Heart left ventricle (tissue), 16 donors: ENCODE measurements around the gene GAK. TPM values are rescaled to one million over a fixed set of nuclear protein-coding genes. Genes with fewer than 3 reads are reported as not detected.

ENCODE experiments used
- ATAC-seq, 4 donors: fragments of 200-7000 bp; cut with Tn5 transposase; one replicate each; pipeline ENCODE4 v1.9.1; 2020 to 2022; ENCODE audit warnings: moderate library complexity in 4 of 4, mild to moderate bottlenecking in 3 of 4, moderate number of reproducible peaks in 1 of 4
- DNase-seq, 5 donors: peaks; one replicate each; pipeline ENCODE4 v3.0.0-alpha.2; 2020
- H3K27ac ChIP-seq, 12 donors: fragments of 200-600 bp; sonication (generic) in 4 of 12; one replicate each; pipeline versions ENCODE4 v1.5.0 to v1.8.0; 2016 to 2022; ENCODE audit warnings: mild to moderate bottlenecking in 2 of 12
- H3K27me3 ChIP-seq, 9 donors: fragments of 200-600 bp; sonication (generic) in 2 of 9; one replicate each; pipeline versions ENCODE4 v1.5.1 to v1.8.0; 2016 to 2022; ENCODE audit warnings: mild to moderate bottlenecking in 3 of 9
- H3K36me3 ChIP-seq, 9 donors: fragments of 200-600 bp; sonication (generic) in 2 of 9; one replicate each; pipeline versions ENCODE4 v1.5.0 to v1.8.0; 2018 to 2022; ENCODE audit warnings: mild to moderate bottlenecking in 2 of 9
- H3K4me1 ChIP-seq, 12 donors: fragments of 200-600 bp; sonication (generic) in 4 of 12; one replicate each; pipeline versions ENCODE4 v1.5.0 to v1.8.0; 2016 to 2022; ENCODE audit warnings: mild to moderate bottlenecking in 3 of 12
- H3K4me3 ChIP-seq, 12 donors: fragments of 200-600 bp; sonication (generic) in 4 of 12; one replicate each; pipeline versions ENCODE4 v1.5.0 to v1.8.0; 2017 to 2022; ENCODE audit warnings: mild to moderate bottlenecking in 9 of 12, moderate library complexity in 4 of 12
- H3K9me3 ChIP-seq, 12 donors: fragments of 200-600 bp; sonication (generic) in 4 of 12; one replicate each; pipeline versions ENCODE4 v1.5.0 to v1.8.0; 2016 to 2022; ENCODE audit warnings: mild to moderate bottlenecking in 1 of 12
- POLR2A ChIP-seq, 2 donors: fragments of 450-650 bp; IDR thresholded peaks; one replicate each; pipeline ENCODE4 v1.6.1; 2017; ENCODE audit warnings: antibody characterized with exemption in 2 of 2, mild to moderate bottlenecking in 2 of 2, moderate library complexity in 2 of 2
- WGBS, 4 donors: extraction: QIAGEN DNeasy Blood & Tissue Kit in 2 of 4; methylation state at CpG; one replicate each; pipeline versions ENCODE4 v1.1.5 to v1.1.7; 2013 to 2018; 5-methylcytosine and 5-hydroxymethylcytosine counted together
- intact Hi-C, 10 donors: fragments of 100-400 bp; cut with DNase I; formaldehyde crosslinking; loops; one replicate each; pipeline versions ENCODE4 v1.11.1 to v1.14.2; 2022
- polyA plus RNA-seq, 2 donors: library from polyadenylated mRNA; stranded (reverse); fragments of 200-250 nt; gene quantifications; one replicate each; pipeline ENCODE4 v1.2.3, GENCODE V29; 2013
- total RNA-seq, 9 donors: library from RNA; depleted of rRNA in 2 of 9; stranded (reverse); fragments of >200 nt in 2 of 9; fragmentation: NEBNext Ultra II Directional in 3 of 9; extraction: Animal tissue kit (Norgen Biotek cat#: 25700) in 3 of 9; gene quantifications; one replicate each; pipeline versions ENCODE4 v1.1.0 to v1.2.4, GENCODE V29; 2016 to 2023
- TF ChIP-seq, protein P1 (sequence below), 12 donors: fragments of 200-600 bp; sonication (generic) in 4 of 12; IDR thresholded peaks; one replicate each; pipeline versions ENCODE4 v1.5.0 to v1.8.0; 2018 to 2022; ENCODE audit warnings: antibody characterized with exemption in 12 of 12, mild to moderate bottlenecking in 5 of 12
- donor health status: ischemic (EF 13 %, LVEDD 7.1; RV severe dilation, severe dysfunction).
- donor health status: healthy with polysubstance abuse.
- donor health status: DM: no; HTN: yes; CAD: no.
- donor health status: DM: no; HTN: no; CAD: no.
- donor health status: ischemic (EF 25% LVEDD 6.9; RV normal size, moderate dysfunction).
- donor health status: ischemic (EF 25% LVEDD 5.7; RV mildly dilated, moderate dysfunction).
- donor health status: healthy.
- donor health status: DM: yes; HTN: yes; CAD: no.
- donor health status: ischemic (EF 35%, LVEDD 5.7; RV mildly dilated, moderate dysfunction).
- donor health status: nonischemic (EF 11% LVEDD 7.7; RV severe dilation, severe dysfunction).
- donor health status: DM: yes; HTN: yes; CAD: no.
- donor health status: PGD.
- donor health status: ischemic (EF 29% LVEDD 5.4; RV normal size, mild dysfunction).
- donor health status: nonischemic (EF 23%, LVEDD 6.1; RV moderate dilation, normal function).

GAK gene
- total and polyA plus RNA-seq, 11 donors, result 22.8 to 55.1 (median 33.8) TPM

DNA sequence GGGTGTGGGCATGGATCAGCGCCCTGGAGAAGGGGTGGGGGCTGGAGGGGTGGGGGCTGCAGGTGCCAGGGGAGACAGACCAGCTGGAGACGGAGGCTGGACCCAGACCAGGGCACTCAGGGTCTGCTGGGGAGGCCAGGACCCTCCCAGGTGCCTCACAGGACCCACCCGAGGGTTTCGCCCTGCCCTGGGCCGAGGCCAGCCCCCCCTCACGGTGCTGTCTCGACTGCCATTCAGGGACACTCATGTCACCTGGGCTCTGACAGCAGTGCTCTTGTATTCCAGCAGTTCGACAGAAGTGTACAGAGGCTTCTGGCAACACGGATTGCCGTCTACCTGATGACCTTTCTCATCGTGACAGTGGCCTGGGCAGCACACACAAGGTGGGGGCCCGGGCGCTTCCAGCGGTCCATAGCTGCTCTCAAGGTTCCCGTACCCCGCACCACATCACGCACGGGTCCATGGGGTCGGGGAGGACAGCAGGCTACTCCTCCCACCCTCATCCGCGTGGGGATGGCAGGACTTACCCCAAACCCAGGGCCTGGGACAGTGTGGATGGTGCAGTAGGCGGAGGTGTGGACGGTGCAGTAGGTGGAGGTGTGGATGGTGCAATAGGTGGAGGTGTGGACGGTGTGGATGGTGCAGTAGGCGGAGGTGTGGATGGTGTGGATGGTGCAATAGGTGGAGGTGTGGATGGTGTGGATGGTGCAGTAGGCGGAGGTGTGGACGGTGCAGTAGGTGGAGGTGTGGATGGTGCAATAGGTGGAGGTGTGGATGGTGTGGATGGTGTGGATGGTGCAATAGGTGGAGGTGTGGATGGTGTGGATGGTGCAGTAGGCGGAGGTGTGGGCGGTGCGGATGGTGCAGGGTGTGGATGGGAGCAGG lies 18.3 kb upstream of the GAK start:
- Histone ChIP-seq H3K4me1 (peaks cover 0 to 18% (median 0%) of the 10 kb centered on the region in 12 donors), H3K36me3 (peaks cover 0 to 32% (median 16%) of the 10 kb centered on the region in 9 donors), H3K27me3 (no peaks in the 10 kb centered on the region), H3K9me3 (no peaks in the 10 kb centered on the region), H3K27ac (no peak overlapping the region), H3K4me3 (no peak overlapping the region)
- peak in 2 of 5 donors; percentile 4 to 16 for DNase-seq
- ATAC-seq, result no peak
- 89 to 93% (median 91%) methylated on average over 23 to 30 of the region's 30 CpGs for WGBS, 4 donors
- TF ChIP-seq, protein P1, sequence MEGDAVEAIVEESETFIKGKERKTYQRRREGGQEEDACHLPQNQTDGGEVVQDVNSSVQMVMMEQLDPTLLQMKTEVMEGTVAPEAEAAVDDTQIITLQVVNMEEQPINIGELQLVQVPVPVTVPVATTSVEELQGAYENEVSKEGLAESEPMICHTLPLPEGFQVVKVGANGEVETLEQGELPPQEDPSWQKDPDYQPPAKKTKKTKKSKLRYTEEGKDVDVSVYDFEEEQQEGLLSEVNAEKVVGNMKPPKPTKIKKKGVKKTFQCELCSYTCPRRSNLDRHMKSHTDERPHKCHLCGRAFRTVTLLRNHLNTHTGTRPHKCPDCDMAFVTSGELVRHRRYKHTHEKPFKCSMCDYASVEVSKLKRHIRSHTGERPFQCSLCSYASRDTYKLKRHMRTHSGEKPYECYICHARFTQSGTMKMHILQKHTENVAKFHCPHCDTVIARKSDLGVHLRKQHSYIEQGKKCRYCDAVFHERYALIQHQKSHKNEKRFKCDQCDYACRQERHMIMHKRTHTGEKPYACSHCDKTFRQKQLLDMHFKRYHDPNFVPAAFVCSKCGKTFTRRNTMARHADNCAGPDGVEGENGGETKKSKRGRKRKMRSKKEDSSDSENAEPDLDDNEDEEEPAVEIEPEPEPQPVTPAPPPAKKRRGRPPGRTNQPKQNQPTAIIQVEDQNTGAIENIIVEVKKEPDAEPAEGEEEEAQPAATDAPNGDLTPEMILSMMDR (IDR thresholded peaks at IDR 0.05), result no peak
- no peak for TF ChIP-seq POLR2A (IDR thresholded peaks at IDR 0.05)
- intact Hi-C loops, result no loop called here

GRCh38 chr4:949656-950055 lies 17.5 kb upstream of the GAK start:
- ATAC-seq (no peak), DNase-seq (no peak)
- intact Hi-C loops, result no loop called here
- H3K4me3 ChIP-seq, result no peak overlapping the region
- H3K27me3 ChIP-seq, result no peaks in the 10 kb centered on the region
- peaks cover 0 to 25% (median 10%) of the 10 kb centered on the region in 9 donors for H3K36me3 ChIP-seq
- 92 to 96% (median 94%) methylated on average over 17 to 20 of the region's 20 CpGs for WGBS, 4 donors
- H3K9me3 ChIP-seq, result no peaks in the 10 kb centered on the region
- peaks cover 0 to 18% (median 0%) of the 10 kb centered on the region in 12 donors for H3K4me1 ChIP-seq
- no peak overlapping the region for H3K27ac ChIP-seq
- TF ChIP-seq POLR2A (IDR thresholded peaks at IDR 0.05), result no peak
- TF ChIP-seq, protein P1 (IDR thresholded peaks at IDR 0.05), result no peak

DNA sequence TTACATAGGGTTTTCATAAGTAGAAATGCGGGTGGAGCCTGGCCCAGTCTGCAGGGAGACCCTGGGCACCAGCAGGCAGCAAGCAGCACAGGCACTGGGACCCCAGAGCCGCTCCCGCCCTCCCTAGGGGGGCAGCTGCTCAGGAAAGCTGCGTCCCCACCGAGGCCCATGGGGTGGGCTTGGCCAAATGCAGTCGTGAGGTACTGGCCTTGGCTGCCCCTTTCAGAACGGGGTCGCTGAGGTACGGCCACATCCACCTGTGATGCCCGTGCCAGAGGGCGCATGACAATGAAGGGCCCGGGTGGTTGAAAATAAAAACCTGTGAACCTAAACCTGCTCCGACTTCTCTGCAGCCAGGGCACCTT lies 16.8 kb upstream of the GAK start:
- ATAC-seq, result no peak
- no peak overlapping the region for H3K27ac ChIP-seq
- H3K4me3 ChIP-seq, result no peak overlapping the region
- TF ChIP-seq POLR2A (IDR thresholded peaks at IDR 0.05), result no peak
- TF ChIP-seq, protein P1 (IDR thresholded peaks at IDR 0.05), result no peak
- 86 to 97% (median 92%) methylated on average over 4 to 13 of the region's 13 CpGs for WGBS, 4 donors
- intact Hi-C loops, result no loop called here
- H3K36me3 ChIP-seq, result peaks cover 0 to 21% (median 7%) of the 10 kb centered on the region in 9 donors
- DNase-seq, result peak in 1 of 5 donors; percentile 12
- H3K27me3 ChIP-seq, result no peaks in the 10 kb centered on the region
- H3K9me3 ChIP-seq, result no peaks in the 10 kb centered on the region
- H3K4me1 ChIP-seq, result peaks cover 0 to 18% (median 0%) of the 10 kb centered on the region in 12 donors

GRCh38 chr4:948101-948935 lies 16.2 kb upstream of the GAK start:
- DNase-seq (peak in 3 of 5 donors; percentile 19 to 31 (median 28)), ATAC-seq (peak in 1 of 4 donors; percentile 11)
- H3K27me3 ChIP-seq, result no peaks in the 10 kb centered on the region
- TF ChIP-seq POLR2A (IDR thresholded peaks at IDR 0.05), result no peak
- TF ChIP-seq, protein P1 (IDR thresholded peaks at IDR 0.05), result no peak
- no peaks in the 10 kb centered on the region for H3K9me3 ChIP-seq
- H3K4me1 ChIP-seq, result peaks cover 0 to 18% (median 0%) of the 10 kb centered on the region in 12 donors
- no peak overlapping the region for H3K4me3 ChIP-seq
- H3K36me3 ChIP-seq, result peaks cover 0 to 21% (median 8%) of the 10 kb centered on the region in 9 donors
- H3K27ac ChIP-seq, result no peak overlapping the region
- WGBS, 4 donors, result 78 to 89% (median 78%) methylated on average over 24 to 33 of the region's 33 CpGs
- intact Hi-C loops, result no loop called here
